ENCODE data around the gene DGKB.

- TF ChIP-seq CTCF (IDR thresholded peaks at IDR 0.05) (no peak), POLR2AphosphoS5 (IDR thresholded peaks at IDR 0.05; ENCODE audit: low read depth, low read length) (no peak), SIN3A (IDR thresholded peaks at IDR 0.05; ENCODE audit: borderline replicate concordance, insufficient read depth, low read depth, low read length) (no peak)
Measured at GRCh38 chr7:14233076-14233867, 669.3 kb downstream of the DGKB start.
